WTC11 (cell line): ENCODE data around the gene SKAP1.

Experiments used
- MXD4 ChIP-seq: fragments of 250-450 bp; sonication (Bioruptor Pico); IDR thresholded peaks from 2 replicates; pipeline ENCODE4 v1.8.0; 2021; ENCODE audit warnings: mild to moderate bottlenecking, moderate library complexity, borderline replicate concordance
- SP1 ChIP-seq: sonication (generic); formaldehyde crosslinking; conservative IDR thresholded peaks from 2 replicates; pipeline ENCODE4 v1.8.1; 2022; ENCODE audit warnings: missing genetic modification reagents
- TP53 ChIP-seq: sonication (generic); formaldehyde crosslinking; IDR thresholded peaks from 2 replicates; pipeline ENCODE4 v1.8.1; 2023; ENCODE audit warnings: mild to moderate bottlenecking, missing genetic modification reagents
- TF ChIP-seq, protein P1 (sequence below): fragments of 200-600 bp; IDR thresholded peaks from 2 replicates; pipeline ENCODE4 v1.8.0; 2022; ENCODE audit warnings: antibody characterized with exemption

DNA sequence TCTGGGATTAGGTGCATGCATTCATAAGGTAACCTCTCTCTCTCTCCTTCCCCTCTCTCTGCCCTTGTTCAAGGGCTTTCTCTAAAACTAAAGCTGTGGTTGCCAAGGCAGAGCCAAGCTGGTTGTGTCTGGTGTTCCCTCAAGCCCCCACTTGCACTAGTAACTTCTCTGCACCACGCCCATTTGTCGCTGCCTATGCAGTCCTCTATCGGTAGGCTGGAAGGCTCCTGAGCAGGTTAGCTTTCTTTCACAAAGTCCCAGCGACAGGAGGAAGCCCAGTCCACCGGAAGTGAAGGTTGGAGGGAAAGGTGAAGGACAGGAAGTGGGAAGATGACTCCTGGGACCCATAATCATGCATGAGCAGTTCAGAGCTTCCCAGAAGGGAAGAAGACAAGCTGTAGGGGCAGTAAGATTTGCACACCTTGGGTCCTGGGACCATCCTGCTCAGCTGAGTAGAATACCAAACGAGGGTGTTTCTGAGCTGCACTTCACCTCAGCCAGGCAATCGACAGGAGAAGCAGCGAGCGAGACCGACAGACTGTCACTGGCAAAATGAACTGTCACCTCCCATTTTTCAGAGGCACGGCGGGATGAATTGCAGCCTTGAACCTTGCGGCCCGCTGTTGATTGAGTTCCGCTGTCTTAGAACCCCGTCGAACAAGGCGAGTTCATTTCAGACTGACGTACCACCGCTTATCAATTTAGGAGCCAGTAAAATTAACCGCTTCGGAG, 14.7 kb upstream of the SKAP1 start:
- TF ChIP-seq, protein P1, sequence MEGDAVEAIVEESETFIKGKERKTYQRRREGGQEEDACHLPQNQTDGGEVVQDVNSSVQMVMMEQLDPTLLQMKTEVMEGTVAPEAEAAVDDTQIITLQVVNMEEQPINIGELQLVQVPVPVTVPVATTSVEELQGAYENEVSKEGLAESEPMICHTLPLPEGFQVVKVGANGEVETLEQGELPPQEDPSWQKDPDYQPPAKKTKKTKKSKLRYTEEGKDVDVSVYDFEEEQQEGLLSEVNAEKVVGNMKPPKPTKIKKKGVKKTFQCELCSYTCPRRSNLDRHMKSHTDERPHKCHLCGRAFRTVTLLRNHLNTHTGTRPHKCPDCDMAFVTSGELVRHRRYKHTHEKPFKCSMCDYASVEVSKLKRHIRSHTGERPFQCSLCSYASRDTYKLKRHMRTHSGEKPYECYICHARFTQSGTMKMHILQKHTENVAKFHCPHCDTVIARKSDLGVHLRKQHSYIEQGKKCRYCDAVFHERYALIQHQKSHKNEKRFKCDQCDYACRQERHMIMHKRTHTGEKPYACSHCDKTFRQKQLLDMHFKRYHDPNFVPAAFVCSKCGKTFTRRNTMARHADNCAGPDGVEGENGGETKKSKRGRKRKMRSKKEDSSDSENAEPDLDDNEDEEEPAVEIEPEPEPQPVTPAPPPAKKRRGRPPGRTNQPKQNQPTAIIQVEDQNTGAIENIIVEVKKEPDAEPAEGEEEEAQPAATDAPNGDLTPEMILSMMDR = no peak
- no peak for TF ChIP-seq SP1 (CRISPR knock-in tag)
- no peak for TF ChIP-seq MXD4 (CRISPR knock-in tag)
- TF ChIP-seq TP53 (CRISPR knock-in tag) = no peak
